H1 (cell line): ENCODE results near the gene RGS3. TPM values are rescaled to one million over a fixed set of nuclear protein-coding genes. Genes with fewer than 3 reads are reported as not detected.

Source experiments
- CTCF ChIA-PET: fragments of 300-600 bp; sonication (Branson Sonifier 250); formaldehyde crosslinking; loops from one replicate; lab custom pipeline; 2021; ENCODE audit not compliant: partially characterized antibody; lab: Charles Lee
- POLR2A ChIA-PET: fragments of 300-600 bp; sonication (Branson Sonifier 250); formaldehyde crosslinking; loops from one replicate; lab custom pipeline; 2021; ENCODE audit warnings: inconsistent platforms; ENCODE audit not compliant: partially characterized antibody; lab: Charles Lee
- DNase-seq, 2 experiments: peaks; one replicate each; pipeline versions ENCODE4 v3.0.0 to v3.0.0-alpha.2; 2010 to 2022; ENCODE audit warnings: low spot score in 2 of 2, low read depth in 1 of 2, mixed read lengths in 1 of 2
- FAIRE-seq: peaks from 2 replicates; lab custom pipeline; 2011; peaks lifted over from hg19 to GRCh38; lab: Jason Lieb, UNC
- H2AFZ ChIP-seq: 2 replicates; pipeline ENCODE4 v1.8.1; 2012; ENCODE audit warnings: low read length, inconsistent platforms
- H2AK5ac ChIP-seq: 2 replicates; pipeline ENCODE4 v1.6.1; 2013; ENCODE audit warnings: low read depth, low read length
- H2BK120ac ChIP-seq: replicated peaks from 2 replicates; pipeline ENCODE3; 2013; ENCODE audit warnings: low read depth, low read length, inconsistent platforms
- H2BK12ac ChIP-seq: 2 replicates; pipeline ENCODE4 v1.6.1; 2013; ENCODE audit warnings: low read depth, low read length
- H2BK15ac ChIP-seq: 2 replicates; pipeline ENCODE4 v1.6.1; 2013; ENCODE audit warnings: low read length
- H2BK20ac ChIP-seq: 2 replicates; pipeline ENCODE4 v1.6.1; 2013; ENCODE audit warnings: low read length
- H2BK5ac ChIP-seq: 2 replicates; pipeline ENCODE4 v1.6.1; 2013; ENCODE audit warnings: low read depth, low read length
- H3K14ac ChIP-seq: 2 replicates; pipeline ENCODE4 v1.6.1; 2013; ENCODE audit warnings: inconsistent platforms; ENCODE audit not compliant: insufficient read length
- H3K18ac ChIP-seq: 2 replicates; pipeline ENCODE4 v1.6.1; 2013; ENCODE audit warnings: low read length; ENCODE audit errors: extremely low read depth
- H3K23ac ChIP-seq: 2 replicates; pipeline ENCODE4 v1.6.1; 2013; ENCODE audit warnings: inconsistent platforms; ENCODE audit not compliant: insufficient read length
- H3K23me2 ChIP-seq: 2 replicates; pipeline ENCODE4 v1.6.1; 2013; ENCODE audit warnings: low read depth, low read length
- H3K27ac ChIP-seq: 2 replicates; pipeline ENCODE4 v1.6.1; 2011; ENCODE audit warnings: low read depth, low read length, inconsistent platforms
- H3K27me3 ChIP-seq, 4 experiments: replicated peaks in 1 of 4; 1 replicate in 1 of 4; 2 replicates in 3 of 4; pipeline versions ENCODE4 v1.6.1 to v1.8.1; 2011 to 2013; ENCODE audit warnings: low read length in 3 of 4, mild to moderate bottlenecking in 3 of 4, inconsistent platforms in 2 of 4, mixed read lengths in 2 of 4, moderate library complexity in 1 of 4; ENCODE audit not compliant: control insufficient read depth in 3 of 4, insufficient read depth in 3 of 4; ENCODE audit errors: extremely low read depth in 1 of 4
- H3K36me3 ChIP-seq, 4 experiments: 2 replicates each; pipeline versions ENCODE4 v1.6.1 to v1.8.1; 2011 to 2013; ENCODE audit warnings: mild to moderate bottlenecking in 4 of 4, low read length in 3 of 4, moderate library complexity in 2 of 4, control low read depth in 1 of 4, inconsistent platforms in 1 of 4; ENCODE audit not compliant: insufficient read depth in 4 of 4, control insufficient read depth in 2 of 4
- H3K4ac ChIP-seq: replicated peaks from 2 replicates; pipeline ENCODE3; 2013; ENCODE audit warnings: low read length, low read depth, mixed read lengths, inconsistent platforms; ENCODE audit not compliant: insufficient read length
- H3K4me1 ChIP-seq, 4 experiments: replicated peaks in 1 of 4; 1 replicate in 1 of 4; 2 replicates in 3 of 4; pipeline versions ENCODE4 v1.6.1 to v1.8.1; 2011 to 2013; ENCODE audit warnings: low read length in 3 of 4, inconsistent platforms in 2 of 4, mixed read lengths in 1 of 4; ENCODE audit not compliant: insufficient read depth in 4 of 4, control insufficient read depth in 3 of 4
- H3K4me2 ChIP-seq, 2 experiments: 2 replicates each; pipeline versions ENCODE4 v1.6.1 to v1.8.1; 2011 to 2013; ENCODE audit warnings: low read depth in 2 of 2, low read length in 2 of 2, control low read depth in 1 of 2, inconsistent platforms in 1 of 2, mild to moderate bottlenecking in 1 of 2; ENCODE audit not compliant: insufficient read depth in 1 of 2
- H3K4me3 ChIP-seq, 4 experiments: fragments of 200-600, 300-600 bp in 1 of 4; sonication (generic), shearing (Covaris generic), sonication (Bioruptor Twin) in 1 of 4; 2 replicates each; pipeline versions ENCODE4 v1.5.1 to v1.8.1; 2011 to 2016; ENCODE audit warnings: low read length in 4 of 4, low read depth in 3 of 4, control low read depth in 2 of 4, inconsistent platforms in 2 of 4, mild to moderate bottlenecking in 2 of 4, mixed read lengths in 1 of 4, moderate library complexity in 1 of 4; ENCODE audit not compliant: insufficient read depth in 2 of 4; ENCODE audit errors: extremely low read depth in 1 of 4
- H3K56ac ChIP-seq: replicated peaks from 2 replicates; pipeline ENCODE3; 2013; ENCODE audit warnings: low read depth, mild to moderate bottlenecking, mixed read lengths, low read length, inconsistent platforms; ENCODE audit not compliant: insufficient read length
- H3K79me1 ChIP-seq: 2 replicates; pipeline ENCODE4 v1.6.1; 2013; ENCODE audit warnings: low read depth, low read length, control low read depth
- H3K79me2 ChIP-seq, 2 experiments: 2 replicates each; pipeline versions ENCODE4 v1.6.1 to v1.8.1; 2012 to 2013; ENCODE audit warnings: low read length in 2 of 2, mild to moderate bottlenecking in 2 of 2, inconsistent platforms in 1 of 2; ENCODE audit not compliant: insufficient read depth in 2 of 2, control insufficient read depth in 1 of 2
- H3K9ac ChIP-seq, 4 experiments: replicated peaks in 1 of 4; 1 replicate in 1 of 4; 2 replicates in 3 of 4; pipeline versions ENCODE4 v1.6.1 to v1.8.1; 2011 to 2013; ENCODE audit warnings: low read depth in 3 of 4, low read length in 3 of 4, control low read depth in 2 of 4, mild to moderate bottlenecking in 2 of 4, moderate library complexity in 2 of 4, inconsistent platforms in 1 of 4; ENCODE audit errors: extremely low read depth in 1 of 4
- H3K9me3 ChIP-seq, 2 experiments: 2 replicates each; pipeline versions ENCODE4 v1.6.1 to v1.8.1; 2012 to 2013; ENCODE audit warnings: mild to moderate bottlenecking in 2 of 2, moderate library complexity in 2 of 2, control low read depth in 1 of 2, inconsistent platforms in 1 of 2, low read depth in 1 of 2, low read length in 1 of 2, mixed read lengths in 1 of 2; ENCODE audit not compliant: insufficient read depth in 2 of 2
- H4K20me1 ChIP-seq, 2 experiments: replicated peaks in 1 of 2; 2 replicates each; pipeline versions ENCODE3 to v1.8.1; 2011 to 2013; ENCODE audit warnings: inconsistent platforms in 2 of 2, low read length in 2 of 2, mild to moderate bottlenecking in 1 of 2; ENCODE audit not compliant: insufficient read depth in 2 of 2, control insufficient read depth in 1 of 2
- H4K5ac ChIP-seq: 2 replicates; pipeline ENCODE4 v1.6.1; 2013; ENCODE audit warnings: low read length, low read depth, mixed read lengths, inconsistent platforms; ENCODE audit not compliant: insufficient read length
- H4K8ac ChIP-seq: 2 replicates; pipeline ENCODE4 v1.8.0; 2013; ENCODE audit warnings: mild to moderate bottlenecking, moderate library complexity, low read length, inconsistent platforms; ENCODE audit not compliant: insufficient read depth; ENCODE audit errors: extremely low read depth
- H4K91ac ChIP-seq: replicated peaks from 2 replicates; pipeline ENCODE3; 2013; ENCODE audit warnings: low read length, mixed read lengths, inconsistent platforms; ENCODE audit not compliant: insufficient read length
- CTCF ChIP-seq, 3 experiments: IDR thresholded peaks; 1 replicate in 2 of 3; 2 replicates in 1 of 3; pipeline versions ENCODE4 v1.5.1 to v1.6.1; 2011; ENCODE audit warnings: low read length in 3 of 3, mild to moderate bottlenecking in 3 of 3, inconsistent platforms in 2 of 3, low read depth in 1 of 3, moderate library complexity in 1 of 3; ENCODE audit not compliant: insufficient read depth in 1 of 3; ENCODE audit errors: control extremely low read depth in 1 of 3
- KDM4A ChIP-seq: IDR thresholded peaks from one replicate; pipeline ENCODE4 v1.7.1; 2012; ENCODE audit warnings: low read depth, mild to moderate bottlenecking, moderate library complexity, low read length, inconsistent platforms; ENCODE audit not compliant: severe bottlenecking
- WGBS, 2 experiments: shearing (Covaris generic) in 1 of 2; methylation state at CpG; one replicate each; pipeline versions ENCODE4 v1.1.6 to v1.1.7; 2013 to 2015; ENCODE audit warnings: low lambda C conversion rate in 2 of 2, mixed read lengths in 2 of 2, inconsistent platforms in 1 of 2, low coverage in 1 of 2, missing lambda C conversion rate in 1 of 2; ENCODE audit not compliant: insufficient replicate concordance in 2 of 2, insufficient coverage in 1 of 2, insufficient read length in 1 of 2; ENCODE audit errors: extremely low coverage in 1 of 2, missing lambda C conversion rate in 1 of 2; 5-methylcytosine and 5-hydroxymethylcytosine counted together
- polyA plus RNA-seq, 7 experiments: library from polyadenylated mRNA; depleted of rRNA in 3 of 7; stranded (reverse) in 5 of 7; unstranded in 2 of 7; fragments of >200 nt in 5 of 7; fragments of 200-250 nt in 2 of 7; gene quantifications; 1 replicate in 5 of 7; 2 replicates in 1 of 7; 4 replicates in 1 of 7; pipeline versions ENCODE4 v1.2.1 to v1.2.3, GENCODE V29; 2011 to 2013; ENCODE audit warnings: missing spikeins in 2 of 7, mixed read lengths in 2 of 7
- total RNA-seq: library from RNA; stranded (reverse); fragmentation: NEBNext Ultra II Directional; extraction: Animal tissue kit (Norgen Biotek cat#: 25700); gene quantifications from 2 replicates; pipeline ENCODE4 v1.2.1, GENCODE V29; 2021

Gene RGS3
- total and polyA plus RNA-seq, 2 of the 8 experiments (the other 6 are each of a cell fraction or from before 2014, with no cell fraction given): 12.6 to 18.2 TPM

- no peak overlapping the region for H2BK15ac ChIP-seq
- no peak overlapping the region for H3K27ac ChIP-seq
- H3K4ac ChIP-seq: no peak overlapping the region
- H2BK12ac ChIP-seq: no peak overlapping the region
- no peak overlapping the region for H3K56ac ChIP-seq
- WGBS, 2 experiments: 93% methylated on average over 27 of the region's 27 CpGs; no CpG with 5 or more reads in 1 of the 2 experiments
- no peak overlapping the region for H2BK20ac ChIP-seq
- no peak overlapping the region for H3K23ac ChIP-seq
- FAIRE-seq (no peak), DNase-seq (no peak)
- POLR2A ChIA-PET: interaction anchor here (0.7 to 2.7 kb wide), 3 partner anchors 11 to 60 kb away, joined by 4 to 9 read pairs (median 7); no protein-coding TSS in a partner anchor
- H3K36me3 ChIP-seq: peaks cover 4 to 22% (median 9%) of the 10 kb centered on the region in 4 experiments; a peak in 5 of 8 replicates
- H3K9me3 ChIP-seq: no peaks in the 10 kb centered on the region
- peaks cover 0 to 11% of the 10 kb centered on the region in 2 experiments; a peak in 1 of 4 replicates for H3K79me2 ChIP-seq
- peaks cover 2% of the 10 kb centered on the region in 2 experiments for H4K20me1 ChIP-seq
- no peak overlapping the region for H3K14ac ChIP-seq
- H4K91ac ChIP-seq: no peak overlapping the region
- H4K5ac ChIP-seq: no peak overlapping the region
- H3K79me1 ChIP-seq: peaks cover 15% of the 10 kb centered on the region; the same call in 1 of the 2 replicates
- no peak overlapping the region for H4K8ac ChIP-seq
- H3K18ac ChIP-seq: no peak overlapping the region
- H2BK120ac ChIP-seq: no peak overlapping the region
- peaks cover 8% of the 10 kb centered on the region; the same call in 1 of the 2 replicates for H3K23me2 ChIP-seq
- CTCF ChIA-PET: interaction anchor here (11.7 to 28.3 kb wide), 2 partner anchors 56 to 149 kb away, joined by 191 to 1065 read pairs; no protein-coding TSS in a partner anchor
- H2BK5ac ChIP-seq: no peak overlapping the region; the same call in 1 of the 2 replicates
- peaks cover 6 to 28% (median 18%) of the 10 kb centered on the region in 4 experiments for H3K4me1 ChIP-seq
- H3K4me3 ChIP-seq: no peak overlapping the region
- no peak overlapping the region for H3K4me2 ChIP-seq
- H3K9ac ChIP-seq: no peak overlapping the region
- no peak overlapping the region for H2AK5ac ChIP-seq
- H2AFZ ChIP-seq: no peak overlapping the region
- H3K27me3 ChIP-seq: no peaks in the 10 kb centered on the region
- TF ChIP-seq CTCF (IDR thresholded peaks at IDR 0.05; ENCODE audit: control extremely low read depth in 1 of 3, insufficient read depth in 1 of 3, low read depth in 1 of 3, low read length in 3 of 3): no peak
- no peak for TF ChIP-seq KDM4A
Observed at GRCh38 chr9:113596616-113597320, 133.2 kb downstream of the RGS3 start.
